GM18907 (cell line): ENCODE data around the gene DYDC2.
"Not testable (repeated sequence)": the region's sequence is repeated elsewhere in the genome, so short reads cannot be mapped to it uniquely, and the experiment has no call there.

ENCODE experiments used
- ATAC-seq: cut with Tn5 transposase; IDR thresholded peaks from one replicate; pipeline ENCODE4 v1.9.1; 2021; ENCODE audit warnings: mild to moderate bottlenecking, moderate library complexity; ENCODE audit not compliant: unreplicated experiment

DYDC2 gene

GRCh38 chr10:80411681-80412220 lies 55.2 kb downstream of the DYDC2 start:
- ATAC-seq, result no peak

- no peak for ATAC-seq
Measured at GRCh38 chr10:80412486-80412885, 55.9 kb downstream of the DYDC2 start.

- ATAC-seq, result no peak
Measured at GRCh38 chr10:80413271-80413996, 56.9 kb downstream of the DYDC2 start.

GRCh38 chr10:80414142-80414895 lies 57.7 kb downstream of the DYDC2 start:
- no peak for ATAC-seq

GRCh38 chr10:80415734-80416478 lies 59.3 kb downstream of the DYDC2 start:
- ATAC-seq, result no peak

- no peak for ATAC-seq
Measured at GRCh38 chr10:80416479-80417098, 60.0 kb downstream of the DYDC2 start.

- not testable (repeated sequence) for ATAC-seq
Measured at GRCh38 chr10:80417256-80417655, 60.7 kb downstream of the DYDC2 start.
